Activated CD8-positive, alpha-beta T cell treated with anti-CD3 and anti-CD28 coated beads for 36 hours (primary cell): ENCODE measurements around the gene NEMF. TPM values are rescaled to one million over a fixed set of nuclear protein-coding genes. Genes with fewer than 3 reads are reported as not detected.

ENCODE experiments used
- ATAC-seq: fragments of 200-7000 bp; cut with Tn5 transposase; one replicate; pipeline ENCODE4 v1.10.0; 2021; ENCODE audit warnings: mild to moderate bottlenecking, moderate library complexity
- CTCF ChIA-PET: fragments of 350-600 bp; sonication (Branson Sonifier 250); formaldehyde crosslinking; loops from one replicate; lab custom pipeline; 2021; ENCODE audit warnings: antibody characterized with exemption; lab: Charles Lee
- POLR2A ChIA-PET: fragments of 350-600 bp; sonication (Branson Sonifier 250); formaldehyde crosslinking; loops from one replicate; lab custom pipeline; 2021; ENCODE audit warnings: antibody characterized with exemption; lab: Charles Lee
- DNase-seq: peaks from one replicate; pipeline ENCODE4 v3.0.0-alpha.2; 2020
- H3K27ac Mint-ChIP-seq: one replicate; pipeline ENCODE4 v1.8.0; 2021; ENCODE audit warnings: mild to moderate bottlenecking, mixed read lengths
- H3K27me3 Mint-ChIP-seq: one replicate; pipeline ENCODE4 v1.8.0; 2021; ENCODE audit warnings: mixed read lengths
- H3K36me3 Mint-ChIP-seq: one replicate; pipeline ENCODE4 v1.8.0; 2021; ENCODE audit warnings: low read depth, mixed read lengths
- H3K4me1 Mint-ChIP-seq: one replicate; pipeline ENCODE4 v1.8.0; 2021; ENCODE audit warnings: low read depth, mixed read lengths
- H3K4me3 Mint-ChIP-seq: one replicate; pipeline ENCODE4 v1.8.0; 2021; ENCODE audit warnings: mild to moderate bottlenecking, moderate library complexity, mixed read lengths
- H3K9me3 Mint-ChIP-seq: one replicate; pipeline ENCODE4 v1.8.0; 2021; ENCODE audit warnings: mixed read lengths
- intact Hi-C: fragments of 100-400 bp; cut with micrococcal nuclease; formaldehyde crosslinking; loops from one replicate; pipeline ENCODE4 v1.10.0; 2022
- total RNA-seq, 2 experiments: library from RNA; stranded (reverse); gene quantifications; one replicate each; pipeline ENCODE4 v1.2.3, GENCODE V29; 2021
- TF ChIP-seq, protein P1 (sequence below): fragments of 200-600 bp; IDR thresholded peaks from one replicate; pipeline ENCODE4 v1.8.0; 2022; ENCODE audit warnings: antibody characterized with exemption, mild to moderate bottlenecking

The NEMF gene
- total RNA-seq, 2 experiments from 2014 or later = 62.3 to 63.8 TPM

DNA sequence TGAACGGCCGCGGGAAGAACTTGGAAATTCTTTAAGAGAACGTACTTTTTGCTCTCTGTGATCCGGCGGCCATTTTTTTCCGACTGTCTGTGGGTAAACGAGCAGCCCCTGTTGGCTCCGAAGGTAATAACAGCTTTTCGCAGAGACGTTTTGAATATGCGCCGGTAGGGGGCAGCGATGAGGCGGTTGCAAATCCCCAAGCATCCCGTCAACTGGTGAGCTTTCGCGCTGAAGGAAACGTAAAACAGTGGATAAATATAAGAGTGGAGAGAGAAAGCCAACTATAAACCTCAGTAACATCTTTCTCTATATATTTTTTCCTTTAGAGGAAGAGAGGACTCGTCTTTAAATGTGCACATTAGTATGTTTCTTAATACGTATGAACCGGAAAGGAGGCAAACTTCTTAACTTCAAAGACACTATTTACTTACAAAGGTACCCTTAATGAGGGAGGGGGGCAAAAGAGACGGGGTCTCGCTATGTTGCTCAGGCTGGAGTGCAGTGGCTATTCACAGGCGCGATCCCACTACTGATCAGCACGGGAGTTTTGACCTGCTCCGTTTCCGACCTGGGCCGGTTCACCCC is 9.6 kb upstream of the NEMF start:
- peak; percentile 92 for DNase-seq
- POLR2A ChIA-PET = interaction anchor here (0.6 to 7.3 kb wide), 39 partner anchors 10 to 265 kb away, joined by 3 to 65 read pairs (median 6); partner anchors contain the start of genes ARF6, DNAAF2, KLHDC2 and NEMF
- Mint-ChIP-seq H3K9me3 (no peaks in the 10 kb centered on the region), H3K4me1 (peaks cover 20% of the 10 kb centered on the region), H3K4me3 (no peak overlapping the region), H3K27ac (no peak overlapping the region), H3K27me3 (peaks cover 2% of the 10 kb centered on the region), H3K36me3 (peaks cover 7% of the 10 kb centered on the region)
- peak; percentile 21 for ATAC-seq
- intact Hi-C loops = loop anchor here (2.0 to 10.0 kb wide), 5 partner anchors 33 to 663 kb away; partner anchors contain the start of gene SOS2
- TF ChIP-seq, protein P1, sequence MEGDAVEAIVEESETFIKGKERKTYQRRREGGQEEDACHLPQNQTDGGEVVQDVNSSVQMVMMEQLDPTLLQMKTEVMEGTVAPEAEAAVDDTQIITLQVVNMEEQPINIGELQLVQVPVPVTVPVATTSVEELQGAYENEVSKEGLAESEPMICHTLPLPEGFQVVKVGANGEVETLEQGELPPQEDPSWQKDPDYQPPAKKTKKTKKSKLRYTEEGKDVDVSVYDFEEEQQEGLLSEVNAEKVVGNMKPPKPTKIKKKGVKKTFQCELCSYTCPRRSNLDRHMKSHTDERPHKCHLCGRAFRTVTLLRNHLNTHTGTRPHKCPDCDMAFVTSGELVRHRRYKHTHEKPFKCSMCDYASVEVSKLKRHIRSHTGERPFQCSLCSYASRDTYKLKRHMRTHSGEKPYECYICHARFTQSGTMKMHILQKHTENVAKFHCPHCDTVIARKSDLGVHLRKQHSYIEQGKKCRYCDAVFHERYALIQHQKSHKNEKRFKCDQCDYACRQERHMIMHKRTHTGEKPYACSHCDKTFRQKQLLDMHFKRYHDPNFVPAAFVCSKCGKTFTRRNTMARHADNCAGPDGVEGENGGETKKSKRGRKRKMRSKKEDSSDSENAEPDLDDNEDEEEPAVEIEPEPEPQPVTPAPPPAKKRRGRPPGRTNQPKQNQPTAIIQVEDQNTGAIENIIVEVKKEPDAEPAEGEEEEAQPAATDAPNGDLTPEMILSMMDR = peak; percentile 100
- CTCF ChIA-PET = interaction anchor here (0.6 to 12.7 kb wide), 50 partner anchors 9 to 923 kb away, joined by 3 to 218 read pairs (median 5); partner anchors contain the start of genes ARF6, DMAC2L, DNAAF2 and KLHDC2

GRCh38 chr14:49861699-49862088 is 9.1 kb upstream of the NEMF start:
- H3K9me3 Mint-ChIP-seq = no peaks in the 10 kb centered on the region
- DNase-seq = peak; percentile 78
- ATAC-seq = no peak
- intact Hi-C loops = loop anchor here (2.0 to 10.0 kb wide), 5 partner anchors 33 to 663 kb away; partner anchors contain the start of gene SOS2
- H3K4me3 Mint-ChIP-seq = no peak overlapping the region
- H3K36me3 Mint-ChIP-seq = peaks cover 7% of the 10 kb centered on the region
- peaks cover 20% of the 10 kb centered on the region for H3K4me1 Mint-ChIP-seq
- no peak overlapping the region for H3K27ac Mint-ChIP-seq
- ChIA-PET POLR2A (interaction anchor here (0.6 to 7.3 kb wide), 25 partner anchors 10 to 265 kb away, joined by 3 to 65 read pairs (median 9); partner anchors contain the start of genes ARF6, KLHDC2, NEMF and VCPKMT), CTCF (interaction anchor here (0.7 to 12.7 kb wide), 48 partner anchors 8 to 924 kb away, joined by 3 to 218 read pairs (median 5); partner anchors contain the start of genes ARF6, DMAC2L, DNAAF2 and KLHDC2)
- peaks cover 2% of the 10 kb centered on the region for H3K27me3 Mint-ChIP-seq
- TF ChIP-seq, protein P1 = no peak

DNA sequence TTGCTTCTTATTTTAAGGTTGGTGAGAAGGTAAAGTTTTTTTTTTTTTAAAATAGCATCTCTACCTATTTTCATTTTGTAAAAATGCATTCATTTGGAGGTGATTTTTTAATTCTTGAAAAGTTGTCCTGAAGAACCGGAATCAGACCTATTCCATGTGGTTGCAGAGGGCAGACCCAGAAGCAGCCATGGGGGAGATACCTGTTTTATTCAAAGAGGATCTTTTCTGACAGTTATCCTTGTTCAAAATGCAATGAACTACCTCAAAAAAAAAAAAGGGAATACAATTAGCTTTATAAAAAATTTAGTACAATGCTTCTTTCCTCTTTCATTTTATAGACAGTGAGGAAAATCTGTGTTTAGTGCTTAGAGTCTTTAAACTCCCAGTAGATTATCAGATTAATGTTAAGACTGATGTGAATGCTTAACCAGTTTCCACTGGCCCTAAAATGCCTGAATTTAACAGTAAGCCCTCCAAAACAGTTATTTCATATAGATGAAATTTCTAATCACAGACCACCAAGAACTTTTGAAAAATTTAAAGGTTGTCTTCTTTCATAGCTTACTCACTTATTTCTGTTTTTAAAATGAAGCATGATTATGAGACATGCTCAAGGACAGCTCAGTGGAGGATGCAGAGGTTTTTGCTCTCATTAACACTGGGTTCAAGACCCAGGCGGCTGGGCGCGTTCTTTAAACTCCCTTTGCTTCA is 8.6 kb upstream of the NEMF start:
- CTCF ChIA-PET = interaction anchor here (0.8 to 12.7 kb wide), 37 partner anchors 8 to 460 kb away, joined by 3 to 218 read pairs (median 6); partner anchors contain the start of genes ARF6, DMAC2L, DNAAF2 and KLHDC2
- POLR2A ChIA-PET = interaction anchor here (0.7 to 7.3 kb wide), 22 partner anchors 9 to 266 kb away, joined by 3 to 65 read pairs (median 10); partner anchors contain the start of genes ARF6, KLHDC2, NEMF and VCPKMT
- no peak overlapping the region for H3K27ac Mint-ChIP-seq
- peaks cover 7% of the 10 kb centered on the region for H3K36me3 Mint-ChIP-seq
- peaks cover 20% of the 10 kb centered on the region for H3K4me1 Mint-ChIP-seq
- DNase-seq (no peak), ATAC-seq (peak; percentile 2)
- H3K27me3 Mint-ChIP-seq = peaks cover 2% of the 10 kb centered on the region
- TF ChIP-seq, protein P1 = no peak
- no peak overlapping the region for H3K4me3 Mint-ChIP-seq
- H3K9me3 Mint-ChIP-seq = no peaks in the 10 kb centered on the region
- intact Hi-C loops = loop anchor here (5.0 to 10.0 kb wide), 4 partner anchors 144 to 664 kb away; partner anchors contain the start of gene SOS2

DNA sequence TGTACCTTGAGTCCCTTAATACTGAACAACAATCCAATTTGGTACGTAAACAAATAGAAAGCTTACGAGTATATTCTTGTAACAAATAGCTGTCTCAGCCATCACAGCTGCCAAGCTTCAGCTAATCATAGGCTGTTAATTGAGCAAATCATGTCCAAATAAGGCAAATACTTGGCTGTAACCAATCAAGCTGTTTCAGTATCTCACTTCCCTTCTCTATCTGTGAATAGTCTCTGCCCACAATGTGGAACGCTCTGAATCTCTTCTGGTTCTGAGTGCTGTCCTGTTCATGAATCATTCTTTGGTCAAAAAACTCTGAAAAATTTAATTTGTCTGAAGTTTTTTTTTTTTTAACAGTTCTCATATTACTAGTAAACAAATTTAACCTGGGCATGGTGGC is 5.8 kb upstream of the NEMF start:
- CTCF ChIA-PET = interaction anchor here (1.2 to 1.6 kb wide), 5 partner anchors 11 to 254 kb away, joined by 3 to 7 read pairs (median 4); no protein-coding TSS in a partner anchor
- H3K9me3 Mint-ChIP-seq = no peaks in the 10 kb centered on the region
- H3K4me3 Mint-ChIP-seq = no peak overlapping the region
- no peak overlapping the region for H3K27ac Mint-ChIP-seq
- peaks cover 28% of the 10 kb centered on the region for H3K4me1 Mint-ChIP-seq
- POLR2A ChIA-PET = interaction anchor here (0.6 to 0.8 kb wide), 3 partner anchors 145 to 272 kb away, joined by 3 to 4 read pairs (median 3); partner anchors contain the start of genes RPS29 and VCPKMT
- peak; percentile 7 for ATAC-seq
- intact Hi-C loops = no loop called here
- peaks cover 2% of the 10 kb centered on the region for H3K27me3 Mint-ChIP-seq
- DNase-seq = peak; percentile 41
- TF ChIP-seq, protein P1 = no peak
- H3K36me3 Mint-ChIP-seq = peaks cover 7% of the 10 kb centered on the region
